ENCODE data around the gene SDC4.

- no peak for TF ChIP-seq POLR2A (IDR thresholded peaks at IDR 0.05; ENCODE audit: low read length)
- TF ChIP-seq GATA1 (IDR thresholded peaks at IDR 0.05; ENCODE audit: low read depth, low read length), result no peak
Measured at GRCh38 chr20:45328451-45328850, 19.8 kb downstream of the SDC4 start.

Measured in erythroblast (primary cell).